AG09309 (cell line): ENCODE results near the gene SLC11A2.
"Not testable (repeated sequence)": the region's sequence is repeated elsewhere in the genome, so short reads cannot be mapped to it uniquely, and the experiment has no call there.

Experiments
- DNase-seq: peaks from one replicate; pipeline ENCODE4 v3.0.0-alpha.2; 2010; ENCODE audit warnings: low read depth
- H3K4me3 ChIP-seq: 2 replicates; pipeline ENCODE4 v1.5.1; 2011; ENCODE audit warnings: mild to moderate bottlenecking, low read depth, low read length, moderate library complexity; ENCODE audit not compliant: control insufficient read depth
- TF ChIP-seq, protein P1 (sequence below): IDR thresholded peaks from 2 replicates; pipeline ENCODE4 v1.5.1; 2011; ENCODE audit warnings: mild to moderate bottlenecking, low read depth, low read length, inconsistent platforms; ENCODE audit not compliant: insufficient read depth, control insufficient read depth; ENCODE audit errors: missing control alignments

The SLC11A2 gene

DNA sequence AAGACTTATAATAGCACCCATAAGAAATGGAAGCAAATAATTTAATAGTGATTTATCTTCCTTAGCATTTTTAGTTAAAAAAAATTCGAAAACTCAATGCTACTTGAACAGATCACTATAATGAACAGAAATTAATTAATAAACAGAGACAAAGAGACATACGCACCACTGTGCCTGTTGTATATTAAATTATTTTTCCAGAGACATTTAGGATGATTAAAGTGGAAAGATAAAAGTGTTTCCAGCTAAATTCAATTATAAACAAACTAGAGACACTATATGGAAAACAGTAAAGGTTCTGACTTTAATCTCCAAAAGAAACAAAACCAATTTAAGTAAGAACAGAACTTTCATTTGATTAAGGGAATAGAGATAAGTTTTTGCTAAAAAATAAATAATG lies 70.5 kb downstream of the SLC11A2 start:
- DNase-seq: no peak
- H3K4me3 ChIP-seq: no peak overlapping the region
- TF ChIP-seq, protein P1, sequence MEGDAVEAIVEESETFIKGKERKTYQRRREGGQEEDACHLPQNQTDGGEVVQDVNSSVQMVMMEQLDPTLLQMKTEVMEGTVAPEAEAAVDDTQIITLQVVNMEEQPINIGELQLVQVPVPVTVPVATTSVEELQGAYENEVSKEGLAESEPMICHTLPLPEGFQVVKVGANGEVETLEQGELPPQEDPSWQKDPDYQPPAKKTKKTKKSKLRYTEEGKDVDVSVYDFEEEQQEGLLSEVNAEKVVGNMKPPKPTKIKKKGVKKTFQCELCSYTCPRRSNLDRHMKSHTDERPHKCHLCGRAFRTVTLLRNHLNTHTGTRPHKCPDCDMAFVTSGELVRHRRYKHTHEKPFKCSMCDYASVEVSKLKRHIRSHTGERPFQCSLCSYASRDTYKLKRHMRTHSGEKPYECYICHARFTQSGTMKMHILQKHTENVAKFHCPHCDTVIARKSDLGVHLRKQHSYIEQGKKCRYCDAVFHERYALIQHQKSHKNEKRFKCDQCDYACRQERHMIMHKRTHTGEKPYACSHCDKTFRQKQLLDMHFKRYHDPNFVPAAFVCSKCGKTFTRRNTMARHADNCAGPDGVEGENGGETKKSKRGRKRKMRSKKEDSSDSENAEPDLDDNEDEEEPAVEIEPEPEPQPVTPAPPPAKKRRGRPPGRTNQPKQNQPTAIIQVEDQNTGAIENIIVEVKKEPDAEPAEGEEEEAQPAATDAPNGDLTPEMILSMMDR: no peak

DNA sequence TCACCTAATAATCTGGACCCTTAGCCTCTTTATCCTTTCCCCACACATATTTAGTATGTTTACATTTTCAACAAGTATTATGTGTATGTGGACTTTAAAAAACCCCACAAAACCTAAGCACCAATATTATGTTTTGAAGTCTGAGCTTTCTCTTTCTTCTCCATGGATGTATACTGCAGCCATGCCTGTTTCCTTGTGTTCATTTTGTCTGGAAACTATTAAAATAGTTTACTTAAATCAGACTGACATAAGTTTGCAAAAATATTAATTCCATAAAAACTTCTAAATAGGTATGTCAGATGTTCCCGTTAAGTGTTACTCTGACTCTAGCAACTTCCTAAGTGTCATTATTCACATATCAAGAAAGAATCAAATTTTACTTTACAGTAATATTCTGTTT lies 70.9 kb downstream of the SLC11A2 start:
- TF ChIP-seq, protein P1: no peak
- H3K4me3 ChIP-seq: no peak overlapping the region
- DNase-seq: no peak

DNA sequence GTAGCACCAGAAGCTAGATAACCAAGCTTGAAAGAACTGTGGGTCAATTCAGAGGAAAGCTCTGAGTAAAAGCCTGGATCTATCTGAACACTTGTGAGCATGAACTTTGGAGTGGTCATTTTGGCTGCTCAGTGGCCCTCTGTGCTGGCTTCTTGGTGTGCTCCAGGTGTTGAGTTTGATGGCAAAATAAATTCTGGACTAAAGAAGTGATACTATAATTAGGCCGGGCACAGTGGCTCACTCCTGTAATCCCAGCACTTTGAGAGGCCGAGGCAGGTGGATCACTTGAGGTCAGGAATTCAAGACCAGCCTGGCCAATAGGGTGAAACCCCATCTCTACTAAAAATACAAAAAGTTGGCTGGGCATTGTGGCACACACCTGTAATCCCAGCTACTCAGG lies 71.4 kb downstream of the SLC11A2 start:
- DNase-seq, H3K4me3 ChIP-seq: not testable (repeated sequence)

DNA sequence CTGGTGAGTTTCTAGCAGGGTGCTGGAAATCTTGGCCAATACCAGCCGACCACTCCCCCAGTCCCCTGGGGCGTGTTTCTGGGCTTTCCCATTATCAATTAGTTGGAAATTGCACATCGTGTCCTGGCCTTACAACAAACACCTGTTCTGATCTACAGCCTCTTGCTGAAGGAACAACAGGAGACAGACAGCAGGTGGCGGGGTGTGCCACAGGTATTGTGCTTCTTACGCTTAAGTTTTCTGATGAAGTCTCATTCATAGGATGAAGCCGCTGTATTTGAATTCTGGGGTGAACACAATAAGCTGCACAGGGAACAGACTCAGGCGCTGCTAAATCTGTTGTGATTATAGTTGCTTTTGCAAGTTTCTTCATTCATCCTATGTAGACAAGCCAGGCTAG lies 73.1 kb downstream of the SLC11A2 start:
- no peak overlapping the region for H3K4me3 ChIP-seq
- no peak for DNase-seq
- TF ChIP-seq, protein P1: no peak

DNA sequence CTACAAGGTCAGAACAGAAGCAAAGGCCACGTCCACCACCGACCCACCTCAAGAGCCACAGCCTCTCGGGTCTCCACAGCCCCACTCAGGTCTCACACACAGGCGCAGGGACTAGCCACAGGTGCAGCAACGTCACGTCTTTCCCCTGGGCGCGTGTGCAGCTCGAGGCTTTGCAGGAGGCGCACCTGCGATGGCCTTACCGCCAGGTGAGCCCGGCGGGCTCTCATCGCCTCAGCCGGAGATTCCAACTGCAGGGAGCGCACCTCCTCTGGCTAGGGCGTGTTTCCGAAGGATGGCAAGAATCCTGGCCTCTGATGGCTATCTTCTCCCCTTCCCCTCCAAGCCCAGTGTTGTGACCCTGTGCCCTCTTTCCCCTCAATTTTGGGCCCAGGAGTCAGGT lies 73.7 kb downstream of the SLC11A2 start, which contains the start of gene HIGD1C:
Gene HIGD1C, plus strand, starts transcription at position 35 of the 400 bp plus-strand sequence. CDS start 1,455 bp downstream, outside the sequence.
- no peak for DNase-seq
- H3K4me3 ChIP-seq: no peak within 1 kb of the TSS
- TF ChIP-seq, protein P1: no peak

DNA sequence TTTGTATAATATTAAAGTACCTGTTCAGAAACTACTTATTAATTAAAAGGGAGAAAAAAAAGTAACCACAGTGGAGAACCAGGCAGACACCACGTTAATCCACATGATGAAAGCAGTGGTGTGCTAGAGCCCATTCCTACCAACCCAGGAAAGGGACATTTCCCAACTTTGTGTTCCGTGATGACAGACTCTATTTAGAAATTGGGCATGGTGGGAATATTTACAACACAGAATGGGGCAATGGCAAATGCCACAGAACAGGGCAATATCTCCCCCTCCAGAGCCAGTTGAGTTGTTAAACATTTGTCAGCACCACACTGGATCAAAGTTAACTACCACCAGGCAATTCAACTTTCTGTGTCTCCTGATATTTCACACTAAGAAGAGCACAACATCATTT lies 75.1 kb downstream of the SLC11A2 start:
- no peak for DNase-seq
- TF ChIP-seq, protein P1: no peak
- H3K4me3 ChIP-seq: no peak overlapping the region

DNA sequence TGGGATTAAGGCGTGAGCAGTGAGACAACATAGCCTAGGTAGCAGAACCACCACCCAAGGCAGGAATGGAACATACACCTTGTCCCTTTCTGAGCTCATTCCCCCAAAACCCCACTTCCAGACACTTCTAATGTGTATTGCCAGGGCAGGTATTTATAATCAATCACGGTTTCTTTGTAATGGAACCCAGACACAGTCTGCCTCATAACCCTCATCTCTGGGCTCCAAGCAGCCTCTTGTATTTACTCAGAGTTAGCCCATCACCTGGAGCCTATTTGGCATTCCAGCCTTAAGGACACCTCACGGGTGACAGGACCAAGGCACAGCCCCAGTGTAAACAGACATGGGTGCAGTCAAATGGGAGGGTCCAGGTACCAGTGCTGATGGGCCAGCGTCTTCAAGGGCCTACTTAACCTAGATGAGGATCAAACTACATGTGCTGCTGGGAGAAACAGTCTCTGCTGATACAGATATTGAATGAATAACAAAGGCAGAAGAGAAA lies 76.3 kb downstream of the SLC11A2 start:
- no peak for DNase-seq

More for the DNA sequence above, 76.3 kb downstream of the SLC11A2 start:
- TF ChIP-seq, protein P1: no peak
- H3K4me3 ChIP-seq: no peak overlapping the region
